ENCODE measurements around the gene GLT6D1. TPM values are rescaled to one million over a fixed set of nuclear protein-coding genes. Genes with fewer than 3 reads are reported as not detected.
"Not testable (repeated sequence)": the region's sequence is repeated elsewhere in the genome, so short reads cannot be mapped to it uniquely, and the experiment has no call there.

The GLT6D1 gene
- total RNA-seq, 2 experiments from 2014 or later = not detected

- DNase-seq = no peak
- H3K27ac Mint-ChIP-seq = no peak overlapping the region
- no peaks in the 10 kb centered on the region for H3K4me1 Mint-ChIP-seq (ENCODE audit: low read depth)
- H3K36me3 Mint-ChIP-seq = no peaks in the 10 kb centered on the region
- no peaks in the 10 kb centered on the region for H3K9me3 Mint-ChIP-seq
- no peak overlapping the region for H3K4me3 Mint-ChIP-seq
- intact Hi-C loops (cut with micrococcal nuclease) = no loop called here
- ChIA-PET CTCF (no interaction called here), POLR2A (no interaction called here)
- H3K27me3 Mint-ChIP-seq = no peaks in the 10 kb centered on the region
Measured at GRCh38 chr9:135671591-135672041, 32.3 kb upstream of the GLT6D1 start.

GRCh38 chr9:135670721-135671590 is 31.6 kb upstream of the GLT6D1 start:
- H3K4me1 Mint-ChIP-seq (ENCODE audit: low read depth) = no peaks in the 10 kb centered on the region
- no peak overlapping the region for H3K4me3 Mint-ChIP-seq
- ChIA-PET CTCF (no interaction called here), POLR2A (no interaction called here)
- DNase-seq = no peak
- H3K27ac Mint-ChIP-seq = no peak overlapping the region
- intact Hi-C loops (cut with micrococcal nuclease) = no loop called here
- H3K27me3 Mint-ChIP-seq = no peaks in the 10 kb centered on the region
- no peaks in the 10 kb centered on the region for H3K36me3 Mint-ChIP-seq
- no peaks in the 10 kb centered on the region for H3K9me3 Mint-ChIP-seq

GRCh38 chr9:135669616-135670285 is 30.4 kb upstream of the GLT6D1 start:
- no peak overlapping the region for H3K27ac Mint-ChIP-seq
- ChIA-PET CTCF (no interaction called here), POLR2A (no interaction called here)
- intact Hi-C loops (cut with micrococcal nuclease) = no loop called here
- no peaks in the 10 kb centered on the region for H3K4me1 Mint-ChIP-seq (ENCODE audit: low read depth)
- no peaks in the 10 kb centered on the region for H3K27me3 Mint-ChIP-seq
- no peak for DNase-seq
- no peaks in the 10 kb centered on the region for H3K9me3 Mint-ChIP-seq
- H3K4me3 Mint-ChIP-seq = no peak overlapping the region
- no peaks in the 10 kb centered on the region for H3K36me3 Mint-ChIP-seq

GRCh38 chr9:135669018-135669417 is 29.7 kb upstream of the GLT6D1 start:
- H3K4me3 Mint-ChIP-seq; H3K4me1 Mint-ChIP-seq (ENCODE audit: low read depth); H3K9me3 Mint-ChIP-seq; H3K36me3 Mint-ChIP-seq; POLR2A ChIA-PET; H3K27ac Mint-ChIP-seq; H3K27me3 Mint-ChIP-seq; CTCF ChIA-PET; intact Hi-C loops (cut with micrococcal nuclease); DNase-seq: not testable (repeated sequence)

GRCh38 chr9:135667463-135668001 is 28.2 kb upstream of the GLT6D1 start:
- DNase-seq = no peak
- POLR2A ChIA-PET = no interaction called here
- Mint-ChIP-seq H3K27ac (no peak overlapping the region), H3K4me3 (no peak overlapping the region), H3K36me3 (no peaks in the 10 kb centered on the region), H3K9me3 (no peaks in the 10 kb centered on the region), H3K27me3 (no peaks in the 10 kb centered on the region), H3K4me1 (ENCODE audit: low read depth) (no peaks in the 10 kb centered on the region)
- CTCF ChIA-PET = no interaction called here
- intact Hi-C loops (cut with micrococcal nuclease) = no loop called here

- H3K4me1 Mint-ChIP-seq (ENCODE audit: low read depth) = no peaks in the 10 kb centered on the region
- DNase-seq = no peak
- no peaks in the 10 kb centered on the region for H3K27me3 Mint-ChIP-seq
- no peak overlapping the region for H3K4me3 Mint-ChIP-seq
- intact Hi-C loops (cut with micrococcal nuclease) = no loop called here
- no peaks in the 10 kb centered on the region for H3K9me3 Mint-ChIP-seq
- CTCF ChIA-PET = no interaction called here
- H3K27ac Mint-ChIP-seq = no peak overlapping the region
- H3K36me3 Mint-ChIP-seq = no peaks in the 10 kb centered on the region
- POLR2A ChIA-PET = no interaction called here
Measured at GRCh38 chr9:135666534-135667462, 27.5 kb upstream of the GLT6D1 start.

GRCh38 chr9:135665795-135666189 is 26.5 kb upstream of the GLT6D1 start:
- no peak for DNase-seq
- no peaks in the 10 kb centered on the region for H3K27me3 Mint-ChIP-seq
- no peaks in the 10 kb centered on the region for H3K9me3 Mint-ChIP-seq
- no peaks in the 10 kb centered on the region for H3K36me3 Mint-ChIP-seq
- no peaks in the 10 kb centered on the region for H3K4me1 Mint-ChIP-seq (ENCODE audit: low read depth)
- intact Hi-C loops (cut with micrococcal nuclease) = no loop called here
- ChIA-PET CTCF (no interaction called here), POLR2A (no interaction called here)
- H3K27ac Mint-ChIP-seq = no peak overlapping the region
- no peak overlapping the region for H3K4me3 Mint-ChIP-seq

GRCh38 chr9:135664801-135665794 is 25.8 kb upstream of the GLT6D1 start:
- intact Hi-C loops (cut with micrococcal nuclease) = no loop called here
- Mint-ChIP-seq H3K9me3 (no peaks in the 10 kb centered on the region), H3K27me3 (no peaks in the 10 kb centered on the region), H3K4me3 (no peak overlapping the region), H3K27ac (no peak overlapping the region), H3K4me1 (ENCODE audit: low read depth) (no peaks in the 10 kb centered on the region), H3K36me3 (no peaks in the 10 kb centered on the region)
- no peak for DNase-seq
- ChIA-PET CTCF (no interaction called here), POLR2A (no interaction called here)

GRCh38 chr9:135664266-135664665 is 24.9 kb upstream of the GLT6D1 start:
- no peaks in the 10 kb centered on the region for H3K36me3 Mint-ChIP-seq
- H3K4me3 Mint-ChIP-seq = no peak overlapping the region
- no peaks in the 10 kb centered on the region for H3K27me3 Mint-ChIP-seq
- intact Hi-C loops (cut with micrococcal nuclease) = no loop called here
- ChIA-PET POLR2A (no interaction called here), CTCF (no interaction called here)
- H3K27ac Mint-ChIP-seq = no peak overlapping the region
- H3K4me1 Mint-ChIP-seq (ENCODE audit: low read depth) = no peaks in the 10 kb centered on the region
- no peaks in the 10 kb centered on the region for H3K9me3 Mint-ChIP-seq
- no peak for DNase-seq

- Mint-ChIP-seq H3K27me3 (no peaks in the 10 kb centered on the region), H3K4me1 (ENCODE audit: low read depth) (no peaks in the 10 kb centered on the region), H3K4me3 (no peak overlapping the region), H3K36me3 (no peaks in the 10 kb centered on the region), H3K9me3 (no peaks in the 10 kb centered on the region), H3K27ac (no peak overlapping the region)
- CTCF ChIA-PET = no interaction called here
- intact Hi-C loops (cut with micrococcal nuclease) = no loop called here
- POLR2A ChIA-PET = no interaction called here
- no peak for DNase-seq
Measured at GRCh38 chr9:135663857-135664256, 24.5 kb upstream of the GLT6D1 start.

GRCh38 chr9:135663451-135663770 is 24.1 kb upstream of the GLT6D1 start:
- no peak for DNase-seq
- H3K27ac Mint-ChIP-seq = no peak overlapping the region
- H3K4me1 Mint-ChIP-seq (ENCODE audit: low read depth) = no peaks in the 10 kb centered on the region
- intact Hi-C loops (cut with micrococcal nuclease) = no loop called here
- no peak overlapping the region for H3K4me3 Mint-ChIP-seq
- POLR2A ChIA-PET = no interaction called here
- H3K9me3 Mint-ChIP-seq = no peaks in the 10 kb centered on the region
- no peaks in the 10 kb centered on the region for H3K27me3 Mint-ChIP-seq
- no peaks in the 10 kb centered on the region for H3K36me3 Mint-ChIP-seq
- CTCF ChIA-PET = no interaction called here

All from activated CD4-positive, alpha-beta memory T cell treated with anti-CD3 and anti-CD28 coated beads for 36 hours (primary cell).